ENCODE measurements around the gene ANAPC1. TPM values are rescaled to one million over a fixed set of nuclear protein-coding genes. Genes with fewer than 3 reads are reported as not detected.

Gene ANAPC1
- polyA plus RNA-seq (2013, experiment 1 of 2) = 11.0 TPM
- polyA plus RNA-seq (2013, experiment 2 of 2) = 9.5 TPM

GRCh38 chr2:111883661-111884591, at the start of gene ANAPC1:
TSS of gene ANAPC1 (minus strand) at chr2:111884193. CDS start at chr2:111880825, 3,368 bp downstream.
- Histone ChIP-seq H2AFZ (ENCODE audit: low read depth, low read length) (peak within 1 kb of the TSS; percentile 99), H3K4me2 (ENCODE audit: low read length, poor library complexity, severe bottlenecking) (peak within 1 kb of the TSS; percentile 80), H3K9me3 (ENCODE audit: control insufficient read depth, low read length) (no peaks in the 10 kb centered on the region), H3K79me1 (replicated peaks; ENCODE audit: low read length, poor library complexity, severe bottlenecking) (peaks cover 8% of the 10 kb centered on the region), H3K14ac (ENCODE audit: low read length in 2 of 2) (no peak within 1 kb of the TSS), H3K36me3 (ENCODE audit: control insufficient read depth in 1 of 2, insufficient read depth in 2 of 2, low read depth in 1 of 2, low read length in 2 of 2) (peaks cover 0 to 4% of the 10 kb centered on the region in 2 experiments), H3K4me3 (ENCODE audit: insufficient read depth in 1 of 2, low read depth in 1 of 2, low read length in 2 of 2) (peak within 1 kb of the TSS; percentile 90 to 91), H2BK15ac (ENCODE audit: low read depth, poor library complexity, severe bottlenecking) (no peak within 1 kb of the TSS), H2BK120ac (ENCODE audit: low read depth, low read length) (no peak within 1 kb of the TSS), H2BK12ac (ENCODE audit: low read length in 2 of 2) (no peak within 1 kb of the TSS), H3K18ac (ENCODE audit: low read depth in 1 of 2, low read length in 2 of 2) (peak within 1 kb of the TSS; percentile 46 to 71), H2AK5ac (ENCODE audit: low read length, severe bottlenecking) (no peak within 1 kb of the TSS), H4K91ac (ENCODE audit: low read length) (no peak within 1 kb of the TSS), H3K4me1 (ENCODE audit: control insufficient read depth, insufficient read depth, low read depth, low read length) (peaks cover 4% of the 10 kb centered on the region), H3K9ac (ENCODE audit: low read length) (peak within 1 kb of the TSS; percentile 90), H3K4ac (ENCODE audit: low read depth in 1 of 2, low read length in 2 of 2) (peak within 1 kb of the TSS in 1 of 2 experiments; percentile 69), H2BK5ac (ENCODE audit: low read depth, low read length, poor library complexity, severe bottlenecking) (no peak within 1 kb of the TSS), H3K23ac (ENCODE audit: low read length in 2 of 2) (peak within 1 kb of the TSS in 1 of 2 experiments; percentile 32), H3K27ac (ENCODE audit: low read length, poor library complexity, severe bottlenecking) (peak within 1 kb of the TSS; percentile 73), H3K27me3 (ENCODE audit: control insufficient read depth in 1 of 2, insufficient read depth in 1 of 2, low read length in 2 of 2) (no peaks in the 10 kb centered on the region), H4K8ac (ENCODE audit: low read length) (peak within 1 kb of the TSS; percentile 83)
- DNase-seq = peak; percentile 85
- WGBS = under 1% methylated on average over 70 of the region's 73 CpGs

- peaks cover 0 to 5% of the 10 kb centered on the region in 2 experiments for H3K36me3 ChIP-seq (ENCODE audit: control insufficient read depth in 1 of 2, insufficient read depth in 2 of 2, low read depth in 1 of 2, low read length in 2 of 2)
- no peak overlapping the region for H3K27ac ChIP-seq (ENCODE audit: low read length, poor library complexity, severe bottlenecking)
- no peak overlapping the region for H2BK15ac ChIP-seq (ENCODE audit: low read depth, poor library complexity, severe bottlenecking)
- H4K91ac ChIP-seq (ENCODE audit: low read length) = no peak overlapping the region
- H2BK12ac ChIP-seq (ENCODE audit: low read length in 2 of 2) = no peak overlapping the region
- H3K27me3 ChIP-seq (ENCODE audit: control insufficient read depth in 1 of 2, insufficient read depth in 1 of 2, low read length in 2 of 2) = peaks cover 0 to 6% of the 10 kb centered on the region in 2 experiments
- H3K23ac ChIP-seq (ENCODE audit: low read length in 2 of 2) = no peak overlapping the region
- no peak overlapping the region for H3K18ac ChIP-seq (ENCODE audit: low read depth in 1 of 2, low read length in 2 of 2)
- 84% methylated on average over 3 of the region's 4 CpGs for WGBS
- peaks cover 25% of the 10 kb centered on the region for H3K79me1 ChIP-seq (replicated peaks; ENCODE audit: low read length, poor library complexity, severe bottlenecking)
- H3K9ac ChIP-seq (ENCODE audit: low read length) = no peak overlapping the region
- no peak overlapping the region for H2AFZ ChIP-seq (ENCODE audit: low read depth, low read length)
- no peak overlapping the region for H2BK5ac ChIP-seq (ENCODE audit: low read depth, low read length, poor library complexity, severe bottlenecking)
- H2BK120ac ChIP-seq (ENCODE audit: low read depth, low read length) = no peak overlapping the region
- no peak overlapping the region for H2AK5ac ChIP-seq (ENCODE audit: low read length, severe bottlenecking)
- H3K4ac ChIP-seq (ENCODE audit: low read depth in 1 of 2, low read length in 2 of 2) = no peak overlapping the region
- H3K4me1 ChIP-seq (ENCODE audit: control insufficient read depth, insufficient read depth, low read depth, low read length) = peaks cover 7% of the 10 kb centered on the region
- no peak overlapping the region for H3K4me2 ChIP-seq (ENCODE audit: low read length, poor library complexity, severe bottlenecking)
- H3K4me3 ChIP-seq (ENCODE audit: insufficient read depth in 1 of 2, low read depth in 1 of 2, low read length in 2 of 2) = no peak overlapping the region
- H3K9me3 ChIP-seq (ENCODE audit: control insufficient read depth, low read length) = no peaks in the 10 kb centered on the region
- H4K8ac ChIP-seq (ENCODE audit: low read length) = no peak overlapping the region
- DNase-seq = no peak
- no peak overlapping the region for H3K14ac ChIP-seq (ENCODE audit: low read length in 2 of 2)
These were observed 48.9 kb upstream of the ANAPC1 start for GRCh38 chr2:111932841-111933291.

GRCh38 chr2:111930875-111931274, 46.9 kb upstream of the ANAPC1 start:
- H2BK12ac ChIP-seq (ENCODE audit: low read length in 2 of 2) = no peak overlapping the region
- no peak overlapping the region for H3K14ac ChIP-seq (ENCODE audit: low read length in 2 of 2)
- no peaks in the 10 kb centered on the region for H3K9me3 ChIP-seq (ENCODE audit: control insufficient read depth, low read length)
- peaks cover 24% of the 10 kb centered on the region for H3K79me1 ChIP-seq (replicated peaks; ENCODE audit: low read length, poor library complexity, severe bottlenecking)
- H3K4me2 ChIP-seq (ENCODE audit: low read length, poor library complexity, severe bottlenecking) = no peak overlapping the region
- H2BK120ac ChIP-seq (ENCODE audit: low read depth, low read length) = no peak overlapping the region
- peaks cover 0 to 6% of the 10 kb centered on the region in 2 experiments for H3K27me3 ChIP-seq (ENCODE audit: control insufficient read depth in 1 of 2, insufficient read depth in 1 of 2, low read length in 2 of 2)
- H3K9ac ChIP-seq (ENCODE audit: low read length) = peak overlapping the region; percentile 47
- no peak overlapping the region for H3K4me3 ChIP-seq (ENCODE audit: insufficient read depth in 1 of 2, low read depth in 1 of 2, low read length in 2 of 2)
- H2AFZ ChIP-seq (ENCODE audit: low read depth, low read length) = no peak overlapping the region
- H3K27ac ChIP-seq (ENCODE audit: low read length, poor library complexity, severe bottlenecking) = no peak overlapping the region
- H3K23ac ChIP-seq (ENCODE audit: low read length in 2 of 2) = no peak overlapping the region
- peaks cover 0 to 10% of the 10 kb centered on the region in 2 experiments for H3K36me3 ChIP-seq (ENCODE audit: control insufficient read depth in 1 of 2, insufficient read depth in 2 of 2, low read depth in 1 of 2, low read length in 2 of 2)
- no peak overlapping the region for H2BK15ac ChIP-seq (ENCODE audit: low read depth, poor library complexity, severe bottlenecking)
- H4K8ac ChIP-seq (ENCODE audit: low read length) = no peak overlapping the region
- H4K91ac ChIP-seq (ENCODE audit: low read length) = no peak overlapping the region
- DNase-seq = peak; percentile 34
- 93% methylated on average over 2 of the region's 2 CpGs for WGBS
- no peak overlapping the region for H3K18ac ChIP-seq (ENCODE audit: low read depth in 1 of 2, low read length in 2 of 2)
- H2BK5ac ChIP-seq (ENCODE audit: low read depth, low read length, poor library complexity, severe bottlenecking) = no peak overlapping the region
- no peak overlapping the region for H2AK5ac ChIP-seq (ENCODE audit: low read length, severe bottlenecking)
- no peak overlapping the region for H3K4ac ChIP-seq (ENCODE audit: low read depth in 1 of 2, low read length in 2 of 2)
- peaks cover 13% of the 10 kb centered on the region for H3K4me1 ChIP-seq (ENCODE audit: control insufficient read depth, insufficient read depth, low read depth, low read length)

GRCh38 chr2:111930409-111930808, 46.4 kb upstream of the ANAPC1 start:
- Histone ChIP-seq H3K27me3 (ENCODE audit: control insufficient read depth in 1 of 2, insufficient read depth in 1 of 2, low read length in 2 of 2) (peaks cover 0 to 6% of the 10 kb centered on the region in 2 experiments), H4K91ac (ENCODE audit: low read length) (no peak overlapping the region), H3K23ac (ENCODE audit: low read length in 2 of 2) (no peak overlapping the region)

More at GRCh38 chr2:111930409-111930808, 46.4 kb upstream of the ANAPC1 start:
- Histone ChIP-seq H3K27ac (ENCODE audit: low read length, poor library complexity, severe bottlenecking) (no peak overlapping the region), H3K18ac (ENCODE audit: low read depth in 1 of 2, low read length in 2 of 2) (no peak overlapping the region), H3K9ac (ENCODE audit: low read length) (peak overlapping the region; percentile 47), H3K4me3 (ENCODE audit: insufficient read depth in 1 of 2, low read depth in 1 of 2, low read length in 2 of 2) (no peak overlapping the region), H3K9me3 (ENCODE audit: control insufficient read depth, low read length) (no peaks in the 10 kb centered on the region), H2BK12ac (ENCODE audit: low read length in 2 of 2) (no peak overlapping the region), H3K4ac (ENCODE audit: low read depth in 1 of 2, low read length in 2 of 2) (no peak overlapping the region), H3K4me1 (ENCODE audit: control insufficient read depth, insufficient read depth, low read depth, low read length) (peaks cover 13% of the 10 kb centered on the region), H2BK120ac (ENCODE audit: low read depth, low read length) (no peak overlapping the region), H2BK15ac (ENCODE audit: low read depth, poor library complexity, severe bottlenecking) (no peak overlapping the region), H2BK5ac (ENCODE audit: low read depth, low read length, poor library complexity, severe bottlenecking) (no peak overlapping the region), H3K14ac (ENCODE audit: low read length in 2 of 2) (no peak overlapping the region), H2AK5ac (ENCODE audit: low read length, severe bottlenecking) (no peak overlapping the region), H3K4me2 (ENCODE audit: low read length, poor library complexity, severe bottlenecking) (no peak overlapping the region), H3K36me3 (ENCODE audit: control insufficient read depth in 1 of 2, insufficient read depth in 2 of 2, low read depth in 1 of 2, low read length in 2 of 2) (peaks cover 0 to 10% of the 10 kb centered on the region in 2 experiments), H2AFZ (ENCODE audit: low read depth, low read length) (no peak overlapping the region), H4K8ac (ENCODE audit: low read length) (no peak overlapping the region), H3K79me1 (replicated peaks; ENCODE audit: low read length, poor library complexity, severe bottlenecking) (peaks cover 26% of the 10 kb centered on the region)
- no peak for DNase-seq
- WGBS = 100% methylated on average over 2 of the region's 6 CpGs

All from mesenchymal stem cell (in vitro differentiated cells and primary cell).